HL-60/S4 (cell line): ENCODE data around the gene C2orf81.

Experiments used
- in situ Hi-C: fragments of 300-500 bp; cut with MboI; formaldehyde crosslinking; loops from 2 replicates; pipeline ENCODE4 v1.14.3; 2022; ENCODE audit warnings: low sequenced_read_pairs

C2orf81 gene

DNA sequence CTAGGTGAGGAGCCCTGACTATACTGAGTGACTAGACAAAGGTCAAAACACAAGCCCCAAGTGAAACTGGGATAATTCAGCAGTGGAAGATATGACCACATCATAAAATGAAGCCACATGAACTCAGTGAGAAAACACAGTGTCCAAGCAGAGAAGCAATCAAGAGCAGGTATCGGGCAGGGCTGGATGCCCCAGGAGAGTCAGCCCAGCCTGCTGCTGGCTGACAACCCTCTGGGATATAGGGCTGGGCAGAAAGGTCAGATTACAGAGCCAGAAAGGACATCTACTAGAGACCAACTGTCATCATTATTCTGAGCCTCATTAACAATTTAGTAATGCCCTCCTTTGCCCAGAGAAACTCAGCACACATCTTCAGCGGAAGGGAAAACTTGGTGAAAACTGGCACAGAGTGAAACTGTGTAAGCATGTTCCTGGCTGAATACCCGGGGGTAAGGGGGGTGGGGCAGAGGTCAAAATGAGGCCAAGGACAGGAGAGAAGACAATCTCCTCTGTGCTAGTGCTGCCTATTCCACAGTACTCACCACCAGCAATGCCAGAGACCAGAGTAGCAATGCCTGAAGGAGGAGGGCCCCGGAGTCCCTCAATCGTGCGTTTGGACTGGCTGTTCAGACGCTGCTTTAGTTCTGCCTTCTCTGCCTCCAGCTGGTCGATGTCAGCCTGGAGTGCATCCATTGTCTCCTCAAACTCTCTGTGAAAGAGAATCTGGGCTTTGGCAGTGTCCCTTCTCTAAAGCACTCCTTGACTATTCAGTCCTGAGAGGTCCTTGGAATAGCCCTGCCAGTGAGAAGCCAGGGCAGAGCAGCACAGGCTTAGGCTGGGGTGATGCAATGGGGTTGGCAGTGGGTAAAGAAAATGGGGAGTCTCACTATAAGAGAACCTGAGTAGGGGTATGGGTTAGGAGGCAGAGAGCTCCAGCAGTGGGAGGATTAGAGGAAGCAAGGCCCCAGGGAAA, 56.6 kb downstream of the C2orf81 start:
- in situ Hi-C loops = no loop called here
